ENCODE results near the gene EFNA3.

The EFNA3 gene

GRCh38 chr1:155048449-155049334, 29.9 kb upstream of the EFNA3 start:
- DNase-seq (no peak), ATAC-seq (no peak)

- no peak for ATAC-seq
- DNase-seq = no peak
Measured at GRCh38 chr1:155049651-155050559, 28.7 kb upstream of the EFNA3 start.

- peak; percentile 88 for DNase-seq
- peak; percentile 77 for ATAC-seq
Measured at GRCh38 chr1:155050560-155051341, 27.9 kb upstream of the EFNA3 start, which contains the start of gene ADAM15. TSS of gene ADAM15 (plus strand) at chr1:155051316. CDS start at chr1:155051387, 71 bp downstream.

GRCh38 chr1:155051342-155051776, 27.3 kb upstream of the EFNA3 start:
- DNase-seq (no peak), ATAC-seq (no peak)

- peak; percentile 48 for ATAC-seq
- peak; percentile 52 for DNase-seq
Measured at GRCh38 chr1:155051777-155052398, 26.7 kb upstream of the EFNA3 start.

GRCh38 chr1:155052439-155053395, 25.9 kb upstream of the EFNA3 start:
- DNase-seq (peak; percentile 39), ATAC-seq (peak; percentile 19)

- no peak for ATAC-seq
- no peak for DNase-seq
Measured at GRCh38 chr1:155053531-155054105, 25.0 kb upstream of the EFNA3 start.

GRCh38 chr1:155057104-155057503, 21.5 kb upstream of the EFNA3 start:
- DNase-seq (no peak), ATAC-seq (no peak)

GRCh38 chr1:155057788-155058211, 20.8 kb upstream of the EFNA3 start:
- DNase-seq (no peak), ATAC-seq (no peak)

GRCh38 chr1:155060736-155061135, 17.9 kb upstream of the EFNA3 start:
- no peak for DNase-seq
- no peak for ATAC-seq

GRCh38 chr1:155061381-155062150, 17.1 kb upstream of the EFNA3 start:
- ATAC-seq = peak; percentile 63
- DNase-seq = peak; percentile 99

GRCh38 chr1:155062151-155062686, 16.4 kb upstream of the EFNA3 start:
- ATAC-seq (peak; percentile 1), DNase-seq (no peak)

- ATAC-seq (peak; percentile 41), DNase-seq (peak; percentile 88)
Measured at GRCh38 chr1:155062702-155063411, 15.8 kb upstream of the EFNA3 start.

GRCh38 chr1:155063550-155064110, 15.0 kb upstream of the EFNA3 start, which contains the start of gene EFNA4:
TSS of gene EFNA4 (plus strand) at chr1:155063740. CDS start at chr1:155063824, 84 bp downstream.
- ATAC-seq = peak; percentile 80
- peak; percentile 84 for DNase-seq

- ATAC-seq (no peak), DNase-seq (no peak)
Measured at GRCh38 chr1:155064111-155064831, 14.4 kb upstream of the EFNA3 start.

- ATAC-seq (no peak), DNase-seq (no peak)
Measured at GRCh38 chr1:155064832-155065429, 13.7 kb upstream of the EFNA3 start.
